GM18867 (cell line): ENCODE data around the gene ARHGEF40.

Source experiments
- ATAC-seq: cut with Tn5 transposase; IDR thresholded peaks from one replicate; pipeline ENCODE4 v1.9.1; 2021; ENCODE audit warnings: mild to moderate bottlenecking, moderate library complexity; ENCODE audit not compliant: unreplicated experiment

Gene ARHGEF40

DNA sequence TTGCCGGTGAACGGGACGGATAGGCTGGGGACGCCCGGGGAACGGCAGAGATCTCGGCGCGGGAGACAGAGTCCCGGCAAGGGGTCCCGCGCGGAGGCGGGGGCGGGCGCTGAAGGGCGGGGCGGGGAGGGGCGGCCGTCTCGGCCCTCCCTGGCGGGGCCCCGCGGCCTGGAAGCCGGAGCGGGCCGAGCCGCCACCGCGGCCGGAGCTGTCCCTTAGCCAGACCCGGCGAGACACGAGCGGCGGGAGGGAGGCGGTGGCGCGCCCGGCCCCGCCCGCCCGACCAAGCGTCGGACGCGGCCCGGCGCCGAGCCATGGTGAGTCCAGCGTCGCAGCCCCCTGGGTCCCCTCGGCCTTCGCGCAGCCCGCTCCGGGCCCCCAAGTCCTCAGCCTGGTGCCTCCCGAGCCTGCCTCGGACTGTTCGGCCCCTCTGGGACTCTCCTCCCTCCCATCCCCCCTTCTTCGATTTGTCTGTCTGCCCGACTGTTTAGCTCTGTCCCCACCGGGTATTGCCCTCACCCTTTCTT, at the start of gene ARHGEF40:
Gene ARHGEF40, plus strand, starts transcription at position 222 of the 527 bp plus-strand sequence. Its CDS starts 93 bp downstream, at position 315.
- no peak for ATAC-seq

DNA sequence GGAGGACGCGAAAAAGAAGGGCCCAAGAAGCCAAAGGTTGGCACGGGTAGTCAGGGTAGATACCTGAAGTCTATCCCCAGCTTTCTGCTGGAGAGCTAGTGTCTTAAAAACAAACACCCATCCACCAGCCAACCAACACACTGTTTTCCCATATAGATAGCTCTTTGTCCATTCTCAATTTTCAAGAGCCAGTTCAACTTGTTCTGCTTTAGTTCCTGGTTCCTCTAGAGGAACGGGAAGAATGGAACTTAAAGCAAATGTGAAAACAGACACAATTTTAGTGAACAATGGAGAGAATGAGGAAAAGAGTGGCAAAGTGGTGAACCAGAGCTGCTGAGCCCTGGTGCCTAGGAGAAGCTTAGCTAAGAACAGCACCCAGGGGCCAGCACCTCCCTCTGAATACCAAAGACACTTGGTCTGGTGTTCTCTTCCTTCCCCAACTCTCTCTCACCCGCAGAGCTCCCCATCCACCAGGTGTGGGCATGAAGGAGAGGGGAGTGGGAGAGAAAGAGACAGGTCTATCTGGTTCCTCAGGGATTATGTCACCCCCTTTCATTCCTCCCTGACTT, 49.0 kb upstream of the ARHGEF40 start:
- no peak for ATAC-seq

DNA sequence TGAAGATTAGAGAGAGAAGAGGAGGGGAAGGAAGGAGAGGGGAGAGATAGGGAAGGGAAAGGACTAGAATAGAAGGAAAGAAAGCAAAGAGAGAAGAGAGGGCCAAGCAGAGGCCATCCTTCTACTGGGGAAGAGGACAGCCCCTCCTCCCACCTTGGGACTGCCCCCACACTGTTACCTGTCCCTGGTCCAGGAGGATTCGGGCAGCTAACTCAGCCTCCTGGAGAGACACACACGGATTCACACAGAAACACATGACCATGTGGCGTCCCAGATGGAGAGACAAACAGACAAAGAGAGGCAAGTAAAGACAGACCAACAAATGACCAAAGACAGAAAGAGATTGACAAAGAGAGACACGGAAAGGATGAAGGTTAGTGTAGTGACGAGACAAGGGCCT, 47.4 kb upstream of the ARHGEF40 start:
- ATAC-seq, result no peak

DNA sequence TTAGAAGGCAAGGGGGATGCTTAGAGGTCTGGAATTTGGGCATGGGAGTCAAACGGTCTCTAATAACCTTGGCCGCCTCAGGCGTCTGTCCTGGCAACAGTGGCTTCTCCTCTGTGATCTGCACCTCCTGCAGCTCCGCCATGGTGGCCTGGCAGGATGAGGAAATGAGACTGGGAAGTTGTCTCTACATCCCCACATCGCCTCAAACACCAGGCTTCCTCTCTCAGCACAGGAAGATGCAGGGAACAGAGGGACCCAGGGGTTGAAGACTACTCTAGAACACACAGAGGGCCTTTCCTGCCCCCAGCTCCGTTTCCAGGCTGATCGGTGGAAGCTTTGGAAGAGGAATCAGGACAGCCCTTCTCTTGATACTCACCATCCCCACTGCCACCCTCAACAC, 46.9 kb upstream of the ARHGEF40 start:
- ATAC-seq, result no peak

DNA sequence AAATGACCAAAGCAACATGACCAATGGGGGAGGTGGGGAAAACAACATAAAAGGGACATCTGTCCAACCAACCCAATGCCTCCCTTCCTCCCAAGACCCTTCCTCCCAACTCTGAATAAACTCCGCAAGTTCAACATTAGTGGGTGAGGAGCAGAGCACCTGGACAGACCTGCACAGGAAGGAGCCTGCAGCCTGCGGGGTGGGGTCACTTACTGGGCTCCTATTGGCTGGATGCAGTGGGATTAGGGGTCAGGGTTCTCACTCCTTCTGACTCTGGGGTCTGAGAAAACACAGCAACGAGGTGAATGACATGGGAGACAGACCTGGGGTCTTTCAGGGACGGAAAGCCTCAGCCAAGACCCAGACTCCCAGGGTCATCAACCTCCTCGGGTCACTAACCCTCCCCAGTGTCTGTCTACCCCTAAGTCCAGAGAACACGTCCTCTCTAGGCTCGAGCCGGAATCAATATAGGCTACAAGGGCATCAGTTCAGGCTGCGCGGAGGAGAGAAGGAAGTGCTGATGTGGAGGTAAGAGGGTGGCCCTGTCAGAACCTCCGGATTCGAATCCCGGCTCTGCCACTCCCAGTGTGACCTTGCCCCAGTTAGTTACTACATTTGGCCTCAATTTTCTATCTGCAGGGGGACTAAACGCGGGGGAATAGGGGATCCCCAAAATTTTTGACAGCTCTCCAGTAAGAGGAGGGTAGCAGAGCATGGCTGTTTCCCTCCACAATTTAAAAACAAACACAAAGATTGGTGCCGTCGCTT, 46.1 kb upstream of the ARHGEF40 start:
- no peak for ATAC-seq

DNA sequence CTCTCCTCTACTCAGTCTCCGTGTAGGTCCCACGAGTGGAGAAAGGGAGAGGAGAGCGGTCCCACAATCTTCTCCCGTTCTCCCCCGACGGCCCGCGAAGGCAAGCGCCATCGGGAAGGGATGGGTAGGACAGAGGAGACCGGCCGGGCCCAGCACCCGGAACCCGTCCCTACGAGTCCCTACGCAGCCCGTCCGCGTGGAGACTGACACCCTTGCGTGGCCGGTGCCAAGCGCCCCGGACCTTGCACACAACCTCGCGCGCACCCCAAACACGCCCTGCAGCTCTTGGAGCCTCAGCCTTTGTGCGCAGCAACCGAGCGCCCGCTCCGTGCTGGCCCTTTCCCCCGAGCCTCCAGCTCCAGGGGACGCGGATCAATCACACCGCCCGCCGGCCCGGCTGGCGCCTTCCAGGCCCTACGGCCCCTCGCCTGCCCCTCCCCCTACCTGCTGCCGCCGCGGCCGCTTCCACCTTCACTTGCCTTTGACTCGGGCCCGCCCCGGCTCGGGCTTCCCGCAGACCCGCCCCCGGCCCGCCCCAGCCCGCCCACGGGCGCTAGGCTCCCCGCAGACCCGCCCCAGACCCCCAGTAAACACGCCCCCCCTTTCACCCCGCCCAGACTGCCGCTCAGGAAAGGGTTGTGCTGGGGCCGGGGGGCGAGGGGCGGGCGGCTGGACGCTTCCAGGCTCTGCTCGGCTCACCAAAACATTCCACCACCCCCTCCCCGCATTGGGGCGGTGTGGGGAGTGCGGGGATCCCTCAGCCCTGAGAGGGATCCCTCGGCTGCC, 45.3 kb upstream of the ARHGEF40 start, which contains the start of gene NDRG2:
Gene NDRG2, minus strand, starts transcription at position 477 of the 786 bp plus-strand sequence. CDS start 1,746 bp downstream, outside the sequence.
- no peak for ATAC-seq

DNA sequence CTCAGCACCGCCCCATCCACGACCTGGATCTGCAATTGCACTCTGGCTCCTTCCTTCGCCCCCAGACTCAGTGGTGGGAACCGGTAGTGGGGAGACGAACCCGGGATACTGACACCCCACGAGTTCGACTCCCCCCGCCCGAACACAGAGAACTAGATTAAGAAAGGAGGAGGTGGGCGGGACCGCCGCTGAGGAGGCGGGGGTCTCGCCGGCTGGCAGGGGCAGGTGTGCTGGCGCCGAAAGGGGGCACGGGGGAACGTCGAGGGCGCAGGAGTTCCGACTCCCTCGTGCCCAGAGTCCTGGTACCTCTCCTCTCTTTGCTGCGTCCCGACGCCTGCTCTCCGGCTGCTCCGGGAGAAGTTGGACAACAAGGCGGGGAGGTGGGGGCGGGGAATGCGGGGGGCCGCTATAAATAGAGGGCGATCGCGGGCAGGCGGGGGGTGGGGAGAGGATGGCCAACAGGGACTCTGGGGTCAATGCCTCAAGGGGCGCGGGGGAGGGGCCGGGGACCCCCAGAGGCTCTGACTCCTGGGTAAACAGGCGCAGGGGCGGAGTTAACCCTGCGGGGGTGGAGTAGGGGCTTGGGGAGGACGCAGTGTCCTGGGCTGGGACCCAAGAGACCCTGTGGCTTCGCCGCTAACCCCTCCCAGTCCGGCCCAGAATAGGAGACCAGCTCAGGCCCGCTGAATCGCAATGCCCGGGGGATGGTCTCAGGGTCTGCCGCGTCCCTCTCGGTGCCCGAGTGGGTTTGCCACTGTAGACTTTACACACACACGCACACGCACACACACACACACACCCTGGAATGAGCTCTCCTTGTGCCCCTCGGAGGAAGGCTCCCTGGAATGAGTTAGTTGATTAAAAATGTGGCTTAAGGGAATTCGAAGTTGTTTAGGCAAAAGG, 44.5 kb upstream of the ARHGEF40 start:
- no peak for ATAC-seq

DNA sequence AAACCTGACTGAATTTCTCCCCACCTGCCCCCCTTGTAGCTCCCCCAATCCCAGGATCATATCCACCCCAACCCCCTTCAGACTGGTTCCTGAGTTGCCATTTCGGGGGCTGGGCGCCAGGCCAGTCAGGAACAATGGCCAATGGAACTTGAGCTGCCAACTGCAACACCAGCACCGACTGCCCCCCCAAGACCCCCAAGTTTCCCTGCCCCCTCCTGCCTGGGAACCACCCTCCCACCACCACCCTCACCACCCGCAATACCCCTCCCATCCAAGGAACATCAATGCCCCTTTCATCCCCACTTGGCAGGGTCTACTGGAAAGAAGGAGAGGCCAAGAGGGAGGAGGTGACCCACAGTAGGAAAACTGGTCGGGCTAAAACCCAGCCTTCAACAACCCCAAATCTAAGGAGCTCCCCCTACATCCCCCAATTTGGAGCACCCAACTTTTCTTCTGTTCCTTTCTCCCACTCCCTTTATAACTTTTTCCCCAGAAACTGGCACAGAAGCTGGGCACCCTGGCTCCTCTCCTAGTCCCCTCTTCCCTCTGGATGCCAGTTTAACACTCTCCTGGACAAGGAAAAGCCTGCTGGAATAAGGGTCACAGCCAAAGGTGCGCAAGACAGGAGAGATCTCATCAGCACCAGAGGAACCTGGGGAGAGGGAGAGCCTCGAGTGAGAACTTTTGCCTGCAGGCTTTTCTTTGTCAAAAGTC, 43.7 kb upstream of the ARHGEF40 start:
- no peak for ATAC-seq

DNA sequence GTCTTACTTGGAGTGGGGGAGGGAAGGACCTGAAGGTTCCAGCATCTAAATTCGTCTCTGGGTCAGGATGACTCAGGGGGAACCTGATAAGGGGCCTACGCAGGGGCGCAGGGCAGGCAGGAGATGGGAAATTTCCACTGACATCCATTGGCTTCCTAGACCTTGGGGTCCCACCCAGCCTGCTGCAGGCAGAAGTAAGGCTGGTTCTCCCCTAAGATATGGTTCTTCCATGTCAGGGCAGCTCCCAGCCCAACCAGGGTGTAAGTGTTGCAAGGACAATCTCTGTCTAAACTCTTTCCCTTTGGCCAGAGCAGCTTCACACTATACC, 43.2 kb upstream of the ARHGEF40 start:
- no peak for ATAC-seq

DNA sequence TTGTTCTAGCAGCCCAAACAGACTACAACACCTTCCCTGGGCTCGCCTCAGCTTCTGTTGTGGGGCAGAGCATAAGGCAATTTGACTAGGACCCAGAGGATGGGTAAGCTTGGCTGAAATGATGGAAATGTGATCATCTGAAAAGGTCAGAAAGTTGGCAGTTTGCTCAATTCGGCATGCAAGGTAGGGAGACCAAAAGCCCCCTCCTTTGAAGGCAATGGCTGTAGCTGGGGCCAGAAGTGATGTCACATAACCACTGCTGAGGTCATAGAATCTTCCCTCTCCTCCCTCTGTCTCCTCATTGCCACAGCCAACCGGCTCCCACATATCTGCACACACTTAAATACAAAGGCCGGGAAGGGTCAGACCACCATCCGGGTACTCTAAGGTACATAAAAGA, 40.2 kb upstream of the ARHGEF40 start, which contains the start of gene TPPP2:
Gene TPPP2, plus strand, starts transcription at position 301 of the 400 bp plus-strand sequence. CDS start 365 bp downstream, outside the sequence.
- no peak for ATAC-seq

DNA sequence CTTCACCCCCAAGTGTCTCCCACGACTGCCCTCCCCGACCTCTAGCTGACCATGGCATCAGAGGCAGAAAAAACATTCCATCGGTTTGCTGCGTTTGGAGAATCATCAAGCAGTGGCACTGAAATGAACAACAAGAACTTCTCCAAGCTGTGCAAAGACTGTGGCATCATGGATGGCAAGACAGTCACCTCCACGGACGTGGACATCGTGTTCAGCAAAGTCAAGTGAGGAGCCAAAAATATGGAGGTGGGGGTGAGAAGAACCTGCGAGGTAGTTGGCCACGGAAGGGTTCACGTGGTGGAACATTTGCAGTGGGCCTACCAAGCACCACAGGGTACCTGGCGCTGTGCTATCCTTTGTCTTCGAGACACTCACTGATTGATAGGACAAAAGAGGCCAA, 39.6 kb upstream of the ARHGEF40 start:
- ATAC-seq, result no peak

DNA sequence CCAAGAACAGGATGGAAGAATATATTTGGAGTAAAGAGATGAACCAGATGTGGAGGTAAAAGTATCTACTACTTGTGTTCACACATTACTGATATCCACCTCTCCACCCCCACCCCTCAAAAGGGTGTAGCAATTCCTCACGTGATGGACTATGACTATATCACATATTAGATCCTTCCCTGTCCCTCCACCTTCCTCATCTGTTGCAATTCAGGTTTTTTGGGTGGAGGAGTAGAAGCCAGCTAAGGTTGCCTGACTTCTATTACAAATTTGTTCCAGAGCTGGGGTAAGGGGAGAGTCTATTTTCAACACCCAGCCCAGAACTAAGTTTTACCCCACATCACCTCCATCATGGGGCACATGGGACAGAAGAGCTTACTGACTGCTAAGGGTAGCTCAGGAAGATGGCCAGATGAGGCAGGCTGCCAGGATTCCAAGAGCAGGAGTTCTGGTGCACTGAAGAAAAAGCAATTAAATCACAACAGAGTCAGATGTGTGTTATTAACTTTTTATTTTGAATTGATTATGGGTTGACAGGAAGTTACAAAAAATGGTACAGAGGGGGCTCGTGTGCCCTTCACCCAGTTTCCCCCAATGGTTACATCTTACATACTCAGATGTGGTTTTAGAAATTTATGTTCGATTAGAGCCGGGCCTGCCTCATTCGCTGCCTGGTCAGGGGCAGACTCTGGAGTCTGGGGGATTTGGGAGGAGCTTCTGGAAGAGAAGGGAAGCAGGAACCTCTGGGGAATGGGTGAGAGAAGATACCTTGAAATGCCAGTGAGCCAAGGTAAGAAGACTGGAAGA, 37.6 kb upstream of the ARHGEF40 start:
- ATAC-seq, result no peak

DNA sequence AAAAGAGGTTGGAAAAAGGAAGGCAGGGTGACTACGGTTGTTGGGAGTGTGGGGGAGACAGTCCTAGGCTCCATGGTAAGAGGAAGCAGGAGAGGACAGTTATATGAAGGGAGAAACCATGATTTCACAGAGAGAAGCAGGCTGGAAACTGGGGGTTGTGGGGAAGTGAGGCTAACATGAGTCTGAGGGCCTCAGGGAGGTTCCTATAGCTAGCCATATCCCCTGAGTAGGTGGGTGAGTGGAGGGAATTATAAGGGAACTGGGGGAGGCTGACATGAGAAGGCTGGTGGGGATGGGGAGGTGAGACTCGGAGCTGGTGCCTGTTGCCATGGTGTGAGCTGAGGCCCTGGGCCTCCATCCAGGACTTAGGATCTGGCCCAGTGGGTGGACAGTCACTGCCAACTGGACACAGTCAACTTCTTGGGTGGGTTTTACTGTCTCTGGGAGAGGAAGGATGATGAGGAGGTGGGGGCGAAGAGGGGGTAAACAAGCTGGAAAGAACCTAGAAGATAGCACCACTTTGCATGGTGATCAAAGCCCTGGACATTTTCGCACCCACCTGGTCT, 36.9 kb upstream of the ARHGEF40 start:
- ATAC-seq, result no peak

DNA sequence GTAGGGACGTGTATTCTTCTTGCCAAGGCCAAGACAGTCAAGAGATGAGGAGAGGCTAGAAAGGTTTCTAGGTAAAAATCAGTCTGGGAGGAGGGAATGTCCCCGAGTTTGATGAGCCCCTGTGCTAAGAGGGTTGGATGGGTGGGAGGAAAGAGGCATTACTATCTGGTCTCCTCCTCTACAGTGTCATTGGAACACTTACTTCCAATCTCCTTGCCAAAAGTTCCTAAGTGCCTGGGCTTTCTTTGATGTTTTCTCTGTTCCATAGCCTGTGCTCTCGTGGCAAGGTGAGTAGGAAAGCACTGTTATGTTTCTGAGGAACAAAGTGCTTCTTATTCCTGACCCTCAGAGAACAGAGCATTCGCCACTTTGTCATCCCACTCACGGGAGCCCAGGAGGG, 35.4 kb upstream of the ARHGEF40 start, which contains the start of gene RNASE13:
Gene RNASE13, minus strand, starts transcription at position 101 of the 400 bp plus-strand sequence. CDS start 519 bp downstream, outside the sequence.
- ATAC-seq, result no peak

DNA sequence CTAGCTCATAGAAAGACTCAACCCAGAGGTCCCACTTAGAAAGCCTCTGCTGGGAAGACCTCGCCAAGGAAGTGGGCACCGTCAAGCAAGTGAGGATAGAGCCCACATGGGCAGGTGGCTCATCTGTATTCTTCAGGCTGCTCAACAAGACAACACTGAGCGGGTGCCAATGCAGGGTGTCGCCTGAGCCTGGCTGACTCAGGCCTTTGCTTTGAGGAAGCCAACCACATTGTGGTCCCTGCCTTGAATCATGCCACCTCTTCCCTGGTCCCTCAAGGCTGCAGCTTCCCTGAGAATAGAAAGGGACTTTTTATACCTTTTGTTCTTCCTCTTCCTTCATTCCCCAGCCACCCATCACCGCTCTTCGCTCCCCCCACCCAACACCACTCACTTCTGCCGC, 33.4 kb upstream of the ARHGEF40 start:
- no peak for ATAC-seq

DNA sequence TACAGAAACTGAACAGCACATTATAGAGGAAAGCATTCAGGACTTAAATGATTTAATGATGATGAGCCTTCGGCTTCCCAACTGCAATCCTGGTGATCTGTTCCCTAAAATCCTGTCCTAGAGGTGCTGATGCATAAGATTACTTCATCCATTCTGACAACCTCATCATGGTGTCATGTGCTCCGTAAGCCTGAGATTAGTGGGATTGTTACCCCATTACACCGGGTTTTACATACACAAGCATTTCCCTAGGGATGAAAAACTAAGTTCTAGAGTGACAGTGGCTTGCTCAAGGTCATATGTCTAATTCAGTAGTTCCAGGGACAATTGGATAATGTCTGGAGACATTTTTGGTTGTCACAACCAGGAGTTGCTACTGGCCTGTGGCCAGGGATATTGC, 32.9 kb upstream of the ARHGEF40 start:
- ATAC-seq, result no peak

DNA sequence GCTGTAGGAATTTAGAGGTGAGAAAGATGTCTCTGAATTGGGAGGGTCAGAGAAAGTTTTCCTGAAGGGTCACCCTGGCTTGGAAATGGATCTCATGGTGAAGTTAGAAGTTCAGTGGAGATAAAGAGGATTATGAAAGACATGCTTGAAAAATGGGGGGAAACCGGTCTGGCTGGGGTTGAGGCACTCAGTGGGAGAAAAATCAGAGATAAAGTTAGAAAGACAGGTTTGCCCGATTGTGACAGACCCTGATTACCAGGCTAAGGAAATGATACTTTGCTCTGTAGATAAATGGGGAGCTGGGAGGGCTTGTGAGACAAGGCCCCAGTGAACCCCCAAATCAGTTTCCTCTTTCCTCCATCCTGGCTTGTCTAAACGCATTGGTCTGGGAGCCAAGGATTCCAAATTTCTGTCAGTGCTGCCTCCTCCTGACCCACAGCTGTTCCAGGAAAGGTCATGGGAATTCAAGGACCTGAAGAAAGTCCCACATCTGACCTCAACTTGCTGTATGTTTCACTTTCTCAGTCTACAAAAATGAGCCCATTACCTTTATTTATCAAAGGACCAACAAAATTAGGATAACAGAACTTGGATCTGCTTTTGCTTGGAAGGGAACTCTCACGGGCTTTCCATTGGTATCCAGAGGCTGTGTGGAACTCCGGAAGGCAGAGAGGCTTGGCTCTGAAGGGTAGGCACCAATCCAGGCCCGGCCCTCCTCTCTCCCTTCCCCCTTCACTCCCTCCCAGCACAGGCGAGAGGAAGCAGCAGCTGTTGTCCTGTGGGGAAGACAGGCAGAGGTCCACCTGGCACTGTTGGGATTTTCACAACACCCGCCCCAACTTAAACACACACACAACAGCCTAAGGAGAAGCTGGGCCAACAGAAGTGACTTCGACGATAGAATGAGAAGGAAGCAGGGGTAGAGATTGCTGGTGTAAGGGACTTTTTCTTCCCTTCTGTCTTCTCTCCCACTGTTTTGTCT, 31.4 kb upstream of the ARHGEF40 start:
- ATAC-seq, result no peak
